GM18526 (cell line): ENCODE data around the gene PRKACA.

Experiments
- POLR2A ChIP-seq: IDR thresholded peaks from 3 replicates; pipeline ENCODE4 v1.6.1; 2011; ENCODE audit not compliant: insufficient read length; ENCODE audit errors: extremely low read depth

PRKACA gene

DNA sequence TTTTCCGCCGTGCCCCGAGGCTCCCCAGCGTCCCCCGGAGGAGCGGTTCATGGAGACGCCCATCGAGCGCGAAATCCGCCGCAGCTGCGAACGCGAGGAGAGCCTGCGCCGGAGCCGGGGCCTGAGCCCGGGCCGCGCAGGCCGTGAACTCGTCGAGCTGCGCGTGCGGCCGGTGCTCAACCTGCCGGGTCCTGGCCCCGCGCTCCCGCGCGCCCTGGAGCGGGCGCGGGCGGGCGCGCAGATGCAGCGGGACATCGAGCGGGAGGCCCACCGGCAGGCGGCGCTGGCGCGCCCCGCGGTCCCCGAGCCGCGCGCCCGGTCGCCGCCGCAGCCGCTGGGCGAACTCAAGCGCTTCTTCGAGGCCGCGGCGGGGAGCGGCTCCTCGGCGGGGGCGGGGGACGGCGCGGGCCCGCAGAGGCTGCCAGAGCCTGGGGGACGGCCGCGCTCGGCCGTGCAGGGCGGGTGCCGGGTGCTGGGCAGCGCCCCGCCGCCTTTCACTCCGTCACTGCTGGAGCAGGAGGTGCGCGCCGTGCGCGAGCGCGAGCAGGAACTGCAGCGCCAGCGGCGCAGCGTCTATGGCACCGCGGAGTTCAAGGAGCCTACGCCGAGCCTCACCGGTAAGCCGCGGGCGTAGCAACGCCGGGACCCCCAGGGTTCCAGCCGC is 44.2 kb downstream of the PRKACA start:
- TF ChIP-seq POLR2A = no peak

DNA sequence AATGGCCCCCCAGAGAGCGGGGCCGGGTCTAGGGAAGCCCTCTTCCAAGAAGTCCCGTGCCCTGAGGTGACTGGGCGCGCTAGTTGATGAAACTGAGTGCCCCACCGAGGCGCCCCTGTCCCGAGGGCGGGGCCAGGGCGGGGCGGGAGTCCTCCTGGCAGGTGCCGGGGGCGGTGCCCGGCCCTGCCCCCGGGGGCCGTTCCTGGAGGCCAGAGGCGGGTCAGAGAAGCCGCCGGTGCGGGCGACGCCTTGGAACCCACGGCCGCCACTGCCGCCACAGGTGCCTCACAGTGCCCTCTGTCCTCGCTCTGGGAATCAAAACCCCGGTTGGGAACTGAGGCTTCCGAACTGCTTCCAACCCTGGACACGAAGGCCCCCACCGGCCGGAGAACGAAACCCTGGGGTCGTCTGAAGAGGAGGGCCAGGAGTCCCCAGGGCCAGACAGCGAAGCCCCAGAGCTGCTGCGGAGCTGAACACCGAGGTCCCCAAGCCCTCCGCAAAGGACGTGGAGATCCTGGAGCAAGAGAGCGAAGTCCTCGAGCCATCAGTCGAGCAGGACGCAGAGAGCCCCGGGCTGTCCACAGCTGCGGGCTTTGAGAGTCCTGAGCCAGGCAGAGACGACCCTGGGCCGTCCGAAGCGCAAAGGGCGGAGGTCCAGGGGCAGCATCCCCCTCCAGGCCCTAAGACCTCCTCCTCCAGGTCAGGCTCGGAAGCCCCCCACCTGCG is 44.9 kb downstream of the PRKACA start, which contains the start of gene MISP3:
Gene MISP3, plus strand, starts transcription at position 252 of the 726 bp plus-strand sequence. CDS start 524 bp downstream, outside the sequence.
- TF ChIP-seq POLR2A = no peak

DNA sequence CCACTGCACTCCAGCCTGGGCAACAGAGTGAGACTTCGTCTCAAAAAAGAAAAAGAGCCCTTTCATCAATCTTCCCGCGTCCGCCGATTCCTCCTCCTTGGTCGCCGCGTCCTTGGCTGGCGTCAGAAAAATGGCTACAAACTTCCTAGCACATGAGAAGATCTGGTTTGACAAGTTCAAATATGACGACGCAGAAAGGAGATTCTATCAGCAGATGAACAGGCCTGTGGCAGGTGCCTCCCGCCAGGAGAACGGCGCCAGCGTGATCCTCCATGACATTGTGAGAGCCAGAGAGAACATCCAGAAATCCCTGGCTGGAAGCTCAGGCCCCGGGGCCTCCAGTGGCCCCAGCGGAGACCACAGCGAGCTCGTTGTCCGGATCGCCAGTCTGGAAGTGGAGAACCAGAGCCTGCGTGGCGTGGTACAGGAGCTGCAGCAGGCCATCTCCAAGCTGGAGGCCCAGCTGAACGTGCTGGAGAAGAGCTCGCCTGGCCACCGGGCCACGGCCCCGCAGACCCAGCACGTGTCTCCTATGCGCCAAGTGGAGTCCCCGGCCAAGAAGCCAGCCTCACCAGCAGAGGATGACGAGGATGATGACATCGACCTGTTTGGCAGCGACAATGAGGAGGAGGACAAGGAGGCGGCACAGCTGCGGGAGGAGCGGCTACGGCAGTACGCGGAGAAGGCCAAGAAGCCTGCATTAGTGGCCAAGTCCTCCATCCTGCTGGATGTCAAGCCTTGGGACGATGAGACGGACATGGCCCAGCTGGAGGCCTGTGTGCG is 47.1 kb downstream of the PRKACA start:
- no peak for TF ChIP-seq POLR2A

DNA sequence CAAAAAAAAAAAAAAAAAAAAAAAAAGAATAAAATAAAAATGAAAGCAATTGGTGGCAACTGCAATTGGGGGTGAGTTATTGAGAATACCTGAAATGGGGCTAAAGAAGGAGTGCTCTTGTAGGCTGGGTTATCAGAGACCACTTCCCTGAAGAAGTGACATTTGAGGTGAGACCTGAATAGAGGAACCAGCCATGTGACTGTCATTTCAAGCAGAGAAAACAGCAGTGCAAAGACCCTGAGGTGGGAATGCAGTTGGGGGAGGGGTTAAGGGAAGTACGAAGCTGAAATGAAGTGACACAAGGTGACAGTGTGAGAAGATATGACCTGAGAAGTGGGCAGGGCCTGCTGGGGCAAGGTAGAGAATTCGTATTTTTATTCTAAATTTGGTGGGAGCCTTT is 51.4 kb downstream of the PRKACA start:
- no peak for TF ChIP-seq POLR2A

DNA sequence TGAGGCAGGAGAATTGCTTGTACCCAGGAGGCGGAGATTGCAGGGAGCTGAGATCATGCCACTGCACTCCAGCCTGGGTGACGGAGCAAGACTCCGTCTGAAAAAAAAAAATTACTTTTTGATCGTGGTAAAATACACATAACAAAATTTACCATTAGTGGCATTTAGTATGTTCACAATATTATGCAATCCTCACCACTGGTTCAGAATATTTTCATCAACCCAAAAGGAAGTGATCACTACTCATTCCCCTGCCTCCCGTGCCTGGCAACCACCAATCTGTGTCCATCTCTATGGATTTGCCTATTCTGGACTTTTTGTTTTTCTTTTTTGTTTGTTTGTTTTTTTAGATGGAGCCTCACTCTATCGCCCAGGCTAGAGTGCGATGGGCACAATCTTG is 54.5 kb downstream of the PRKACA start:
- TF ChIP-seq POLR2A = no peak

DNA sequence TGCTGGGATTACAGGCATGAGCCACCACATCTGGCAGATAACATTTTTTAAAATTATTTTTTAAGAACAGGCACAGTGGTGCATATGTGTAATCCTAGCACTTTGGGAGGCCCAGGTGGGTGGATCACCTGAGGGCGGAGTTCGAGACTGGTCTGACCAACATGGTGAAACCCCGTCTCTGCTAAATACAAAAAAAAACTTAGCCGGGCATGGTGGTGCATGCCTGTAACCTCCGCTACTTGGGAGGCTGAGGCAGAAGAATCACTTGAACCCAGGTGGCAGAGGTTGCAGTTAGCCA is 55.1 kb downstream of the PRKACA start:
- TF ChIP-seq POLR2A = no peak

DNA sequence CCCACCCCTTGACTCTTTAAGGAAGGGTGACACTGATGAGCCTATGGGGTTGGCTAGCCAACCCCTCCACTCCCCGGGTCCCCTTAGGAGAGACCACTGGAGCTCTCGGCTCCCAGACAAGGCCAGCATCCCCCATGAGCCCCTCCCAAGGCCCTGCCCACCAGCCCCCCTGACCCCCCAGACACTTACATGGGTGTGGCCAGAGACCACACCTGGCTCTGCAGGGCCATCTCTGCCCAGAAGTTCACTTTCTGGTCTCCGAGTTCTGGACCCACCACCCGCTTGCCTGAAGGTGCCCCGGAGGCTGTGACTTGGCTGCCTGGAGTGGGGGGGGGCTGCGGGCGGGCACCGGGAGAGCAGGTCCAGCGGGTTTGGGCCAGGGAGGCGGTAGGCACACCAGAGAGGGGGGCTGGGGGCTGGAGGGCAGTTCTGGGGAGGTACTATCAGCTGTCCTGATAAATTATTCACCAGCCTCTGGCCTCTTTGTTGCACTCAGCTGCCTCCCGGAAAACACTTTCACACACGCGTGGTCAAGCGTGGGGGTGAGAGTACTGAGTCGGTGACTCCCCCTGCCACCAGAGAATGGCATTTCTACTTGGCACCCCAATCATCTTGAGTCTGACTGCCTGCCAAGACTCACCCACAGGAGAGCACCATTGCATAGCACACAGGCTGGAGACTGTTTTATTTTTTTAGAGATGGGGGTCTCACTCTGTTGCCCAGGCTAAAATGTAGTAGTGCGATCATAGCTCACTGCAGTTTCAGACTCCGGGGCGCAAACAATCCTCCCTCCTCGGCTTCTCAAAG is 55.6 kb downstream of the PRKACA start, which contains the start of gene PALM3:
Gene PALM3, minus strand, starts transcription at position 326 of the 807 bp plus-strand sequence. Its CDS starts 96 bp downstream, at position 230.
- TF ChIP-seq POLR2A = no peak

DNA sequence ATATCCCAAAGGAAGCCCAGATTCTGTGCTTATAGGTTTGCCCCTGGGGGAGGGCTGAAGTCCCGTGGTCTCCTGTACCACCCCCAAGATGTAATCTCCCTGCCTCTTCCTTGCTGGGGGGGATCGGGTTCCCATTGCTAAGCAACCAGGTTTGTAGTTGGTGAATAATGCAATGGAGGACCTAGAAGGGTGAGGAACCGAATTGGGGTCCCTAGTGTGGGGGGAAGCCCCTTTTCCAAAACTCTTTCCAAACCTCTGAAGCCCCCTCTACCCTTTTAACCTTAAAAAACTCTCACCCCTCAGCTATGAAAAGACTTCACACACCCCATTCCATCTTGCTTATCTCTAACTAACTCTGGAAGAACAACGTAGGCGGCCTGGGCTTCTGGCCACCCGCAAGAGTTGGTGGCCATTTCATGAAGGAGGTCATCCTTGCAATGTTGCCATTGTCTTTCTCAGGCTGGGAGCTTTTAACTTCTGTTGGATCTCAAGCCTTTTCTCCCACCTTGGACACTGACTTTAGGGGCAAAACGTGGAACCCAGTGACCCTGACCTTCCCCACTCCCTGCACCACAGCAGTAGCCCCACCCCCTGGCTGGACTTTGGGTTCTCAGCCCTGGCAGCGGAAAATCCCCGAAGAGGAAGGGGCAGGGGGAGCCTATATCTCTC is 56.3 kb downstream of the PRKACA start:
- TF ChIP-seq POLR2A = no peak

DNA sequence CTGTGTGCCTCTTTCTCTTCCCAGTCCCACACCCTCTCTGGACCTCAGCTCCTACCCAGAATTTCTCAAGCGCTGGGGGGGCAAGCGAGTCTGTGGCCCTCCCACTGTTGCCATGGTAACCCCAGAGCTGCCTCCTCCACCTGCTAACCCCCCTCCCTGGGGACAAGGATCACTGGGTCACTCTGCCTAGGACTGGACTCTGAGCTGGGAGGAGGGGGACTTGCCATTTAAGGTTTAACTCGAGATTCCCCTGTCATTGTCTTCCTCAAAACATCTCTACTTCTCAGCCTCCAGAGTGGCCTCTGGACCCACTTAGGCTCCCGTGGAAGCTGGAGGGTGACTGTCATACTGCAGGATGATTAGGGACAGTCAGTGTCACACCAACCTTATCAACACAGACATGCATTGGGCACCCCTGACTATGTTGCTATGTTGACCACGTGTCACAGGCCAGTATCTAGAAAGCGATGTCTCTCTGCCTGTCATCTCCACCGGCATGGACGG is 57.9 kb downstream of the PRKACA start:
- no peak for TF ChIP-seq POLR2A

DNA sequence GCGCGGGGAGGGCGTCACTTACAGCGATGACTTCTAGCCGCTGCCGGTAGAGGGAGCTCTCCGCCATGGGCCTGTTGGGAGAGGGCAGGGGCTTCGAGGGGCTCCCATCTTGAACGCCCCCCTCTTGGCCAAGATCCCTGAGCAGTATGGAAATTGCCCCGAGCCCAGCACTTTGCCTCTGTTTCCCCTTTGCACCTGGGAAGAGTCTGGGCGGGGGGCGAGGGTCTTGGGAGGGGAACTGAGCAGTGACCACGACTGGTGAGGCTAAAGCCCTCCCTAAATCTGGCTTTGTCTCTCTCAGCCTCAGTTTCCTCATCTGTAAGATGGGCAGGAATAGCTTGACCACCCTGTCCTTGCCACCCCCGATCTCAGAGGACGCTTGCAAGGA is 58.5 kb downstream of the PRKACA start:
- no peak for TF ChIP-seq POLR2A

DNA sequence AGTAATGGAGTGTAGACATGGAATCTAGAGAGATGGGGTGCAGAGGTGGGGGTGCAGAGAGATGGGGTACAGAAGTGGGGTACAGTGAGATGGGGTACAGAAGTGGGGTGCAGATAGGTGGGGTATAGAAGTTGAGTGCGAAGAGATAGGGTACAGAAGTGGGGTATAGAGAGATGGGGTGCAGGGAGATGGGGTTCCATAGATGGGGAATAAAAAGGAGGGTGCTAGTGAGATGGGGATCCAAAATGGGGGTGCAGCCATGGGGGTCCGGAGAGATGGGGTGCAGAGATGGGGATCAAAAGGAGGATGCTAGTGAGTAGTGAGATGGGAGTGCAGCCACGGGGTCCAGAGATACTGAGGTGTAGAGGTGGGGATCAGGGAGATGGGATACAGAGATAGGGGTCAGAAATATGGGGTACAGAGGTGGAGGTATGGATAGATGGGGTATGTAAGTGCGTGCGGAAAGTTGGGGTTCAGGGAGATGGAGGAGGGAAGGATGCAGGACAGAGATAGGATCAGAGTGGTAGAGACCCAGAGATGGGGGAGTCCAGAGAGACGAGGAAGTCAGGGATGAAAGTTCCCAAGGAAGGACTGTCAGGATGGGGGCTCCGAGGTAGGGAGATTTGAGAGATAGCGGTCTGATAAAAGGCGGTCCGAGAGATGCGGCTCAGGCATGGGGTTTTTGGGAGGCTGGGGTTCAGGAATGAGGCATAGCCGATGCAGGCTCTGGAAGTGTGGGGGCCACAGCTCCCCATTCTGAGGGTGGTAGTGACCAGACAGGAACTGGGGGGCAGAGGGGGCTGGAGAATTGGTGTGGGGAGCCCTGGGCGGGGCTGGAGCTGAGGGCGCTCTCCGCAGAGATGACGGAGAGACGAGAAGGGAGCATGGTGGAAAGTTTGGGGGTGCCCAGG is 59.1 kb downstream of the PRKACA start:
- TF ChIP-seq POLR2A = no peak

DNA sequence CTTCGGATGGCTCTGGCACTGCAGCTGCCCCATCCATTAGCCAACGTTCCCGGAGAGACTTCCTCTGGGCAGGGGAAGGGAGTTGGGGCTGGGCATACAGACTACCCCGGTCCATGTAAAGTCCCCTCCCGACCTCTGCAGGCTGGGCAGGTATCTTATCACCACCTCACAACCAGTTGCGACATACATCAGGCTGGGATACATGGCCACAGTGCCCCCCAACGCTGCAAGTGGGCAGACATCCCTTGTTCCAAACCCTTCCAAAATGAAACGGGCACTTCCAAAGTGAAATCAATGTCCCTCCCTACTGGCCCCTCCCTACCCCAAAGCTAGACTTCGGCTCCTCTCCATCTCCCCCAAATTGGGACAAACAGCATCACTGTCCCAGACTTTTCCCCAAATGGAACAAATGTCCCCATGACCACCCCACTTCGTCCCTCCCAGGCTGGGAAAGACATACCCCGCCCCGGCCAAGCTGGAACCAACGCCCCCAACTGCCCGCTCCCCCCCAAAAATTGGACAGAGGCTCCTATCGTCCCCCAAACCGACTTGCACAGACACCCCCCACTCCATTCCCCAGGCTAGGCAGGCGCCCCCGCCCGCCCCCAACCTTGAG is 60.7 kb downstream of the PRKACA start:
- no peak for TF ChIP-seq POLR2A

DNA sequence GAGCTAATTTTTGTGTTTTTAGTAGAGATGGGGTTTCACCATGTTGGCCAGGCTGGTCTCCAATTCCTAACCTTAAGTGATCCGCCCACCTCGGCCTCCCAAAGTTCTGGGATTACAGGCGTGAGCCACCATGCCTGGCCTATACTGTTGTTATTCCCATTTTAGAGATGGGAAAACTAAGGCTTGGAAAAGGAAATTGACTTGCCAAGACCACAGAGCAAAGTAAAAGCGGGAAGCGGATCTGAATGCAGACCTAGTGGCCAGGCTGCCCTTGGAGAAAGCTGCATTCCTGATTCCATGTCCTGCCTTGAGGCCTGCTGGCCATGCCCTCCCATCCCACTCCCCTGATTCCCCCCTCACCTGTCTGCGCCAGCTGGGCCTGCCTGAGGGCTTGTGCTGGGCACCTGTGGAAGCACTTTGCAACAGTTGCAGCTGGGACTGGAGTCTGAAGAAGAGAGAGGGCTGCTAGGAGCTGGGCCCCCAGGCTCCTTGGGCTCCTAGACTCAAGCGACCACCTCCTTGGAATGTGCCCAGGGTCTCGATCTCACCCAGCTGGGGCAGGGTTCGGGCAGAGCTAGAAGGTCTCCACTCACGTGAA is 61.4 kb downstream of the PRKACA start:
- TF ChIP-seq POLR2A = no peak
